ENCODE results near the gene TFPT.

The TFPT gene

DNA sequence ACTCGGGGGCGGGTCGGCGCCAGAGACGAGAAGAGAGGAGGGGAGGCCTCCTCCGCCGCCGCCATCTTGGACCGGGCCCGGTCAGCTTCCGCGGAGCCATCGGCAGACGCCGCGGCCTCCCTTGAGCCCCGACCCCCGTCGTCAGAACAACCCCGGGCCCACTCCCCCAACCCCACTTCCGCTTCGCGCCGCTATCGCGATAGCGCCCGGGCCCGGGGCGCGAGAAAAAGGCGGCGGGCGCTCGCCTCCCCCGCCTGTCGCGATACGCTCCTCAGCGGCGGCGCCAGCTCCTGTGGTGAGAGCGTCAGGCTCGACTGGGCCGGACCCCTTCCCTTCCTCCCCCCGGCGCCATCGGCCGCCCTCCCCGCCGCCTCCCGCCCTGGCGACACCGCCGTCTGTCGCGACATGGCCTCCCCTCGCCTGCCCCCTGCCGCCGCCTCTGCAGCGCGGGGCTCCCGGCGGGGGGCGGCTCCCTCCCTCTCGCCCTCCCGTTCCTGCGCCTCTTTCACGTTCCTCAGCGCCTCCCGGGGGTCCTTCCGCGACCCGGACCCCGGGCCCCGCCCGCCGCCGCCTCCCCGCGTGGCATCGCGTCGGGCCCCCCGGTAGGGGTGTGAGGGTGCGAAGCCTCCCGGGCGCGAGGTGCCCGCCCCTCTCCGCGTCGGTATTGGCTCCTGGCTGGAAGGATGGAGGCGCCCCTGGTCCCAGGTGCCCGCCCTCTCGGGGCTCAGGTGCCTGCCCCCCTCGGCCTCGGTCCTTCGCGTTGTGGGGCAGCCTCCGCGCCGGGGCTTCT lies 22.4 kb upstream of the TFPT start, which contains the start of gene CNOT3:
TSS of gene CNOT3 (plus strand) at position 64 of the 790 bp plus-strand sequence. CDS start 5,217 bp downstream, outside the sequence.
- peak; percentile 8 for TF ChIP-seq CTCF (IDR thresholded peaks at IDR 0.05; ENCODE audit: low read depth, low read length, missing control alignments)
- no peak for DNase-seq (ENCODE audit: low read depth)
- H3K4me3 ChIP-seq (ENCODE audit: low read depth, low read length) = peak within 1 kb of the TSS; percentile 80

GRCh38 chr19:54136864-54137698 lies 21.6 kb upstream of the TFPT start:
- H3K4me3 ChIP-seq (ENCODE audit: low read depth, low read length) = peak overlapping the region; percentile 80
- DNase-seq (ENCODE audit: low read depth) = peak; percentile 100
- TF ChIP-seq CTCF (IDR thresholded peaks at IDR 0.05; ENCODE audit: low read depth, low read length, missing control alignments) = no peak

DNA sequence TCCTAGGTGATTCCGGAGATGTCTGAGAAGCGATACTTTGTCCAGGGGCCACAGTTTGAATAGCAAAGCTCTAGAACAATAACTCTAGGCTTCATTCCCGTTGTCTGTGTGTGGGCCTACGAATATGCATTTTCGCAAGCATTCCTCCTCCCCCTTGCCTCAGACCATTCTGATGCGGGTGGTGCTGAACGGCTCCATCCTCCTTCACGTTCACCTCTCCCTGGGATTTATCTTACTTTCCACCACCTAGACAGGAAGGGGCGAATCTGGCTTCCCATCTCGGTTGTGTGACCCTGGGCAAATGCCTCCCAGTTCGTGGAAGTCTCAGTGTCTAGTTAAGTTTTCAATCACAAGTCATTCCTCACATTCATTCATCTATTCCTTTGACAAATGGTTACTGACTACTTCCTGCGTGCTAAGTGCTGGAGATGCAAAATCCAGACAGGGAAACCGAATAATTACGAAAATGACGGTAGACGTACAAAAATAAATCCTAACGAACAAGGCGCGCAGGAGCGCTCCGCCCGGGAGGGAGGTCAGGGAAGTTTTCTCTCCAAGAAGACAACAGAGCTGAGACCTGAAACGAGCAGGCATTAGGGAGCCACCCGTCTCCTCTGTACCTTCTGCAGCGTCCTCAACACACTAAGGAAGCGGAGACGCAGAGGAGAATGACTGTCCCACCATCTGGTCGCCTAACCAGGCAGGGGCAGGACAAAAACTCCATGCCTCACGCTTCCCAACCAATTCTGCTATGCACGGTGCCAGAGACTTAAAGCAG lies 20.8 kb upstream of the TFPT start:
- no peak for DNase-seq (ENCODE audit: low read depth)
- H3K4me3 ChIP-seq (ENCODE audit: low read depth, low read length) = peak overlapping the region; percentile 78
- no peak for TF ChIP-seq CTCF (IDR thresholded peaks at IDR 0.05; ENCODE audit: low read depth, low read length, missing control alignments)

DNA sequence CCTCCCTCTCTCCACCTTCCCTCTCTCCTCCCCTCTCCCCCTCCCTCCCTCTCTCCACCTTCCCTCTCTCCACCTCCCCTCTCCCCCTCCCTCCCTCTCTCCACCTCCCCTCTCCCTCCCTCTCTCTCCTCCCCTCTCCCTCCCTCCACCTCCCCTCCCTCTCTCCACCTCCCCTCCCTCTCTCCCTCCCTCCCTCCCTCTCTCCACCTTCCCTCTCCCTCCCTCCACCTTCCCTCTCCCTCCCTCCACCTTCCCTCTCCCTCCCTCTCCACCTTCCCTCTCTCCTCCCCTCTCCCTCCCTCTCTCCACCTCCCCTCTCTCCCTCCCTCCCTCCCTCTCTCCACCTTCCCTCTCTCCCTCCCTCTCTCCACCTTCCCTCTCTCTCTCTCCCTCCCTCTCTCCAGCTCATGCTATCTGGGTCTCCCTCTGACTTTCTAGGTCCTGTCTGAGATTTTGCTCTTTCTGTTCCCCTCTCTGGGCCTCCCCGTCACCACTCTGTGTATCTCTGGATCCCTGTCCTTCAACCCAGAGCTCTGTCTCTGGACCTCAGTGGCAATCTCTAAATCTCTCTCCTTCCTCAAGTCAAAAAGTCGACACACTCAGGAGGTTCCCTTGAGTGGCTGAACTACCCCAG lies 18.6 kb upstream of the TFPT start:
- no peak overlapping the region for H3K4me3 ChIP-seq (ENCODE audit: low read depth, low read length)
- DNase-seq (ENCODE audit: low read depth) = no peak
- no peak for TF ChIP-seq CTCF (IDR thresholded peaks at IDR 0.05; ENCODE audit: low read depth, low read length, missing control alignments)

- peak; percentile 49 for DNase-seq (ENCODE audit: low read depth)
- H3K4me3 ChIP-seq (ENCODE audit: low read depth, low read length) = no peak overlapping the region
- TF ChIP-seq CTCF (IDR thresholded peaks at IDR 0.05; ENCODE audit: low read depth, low read length, missing control alignments) = no peak
Observed at GRCh38 chr19:54133312-54133956, 18.0 kb upstream of the TFPT start.

- H3K4me3 ChIP-seq (ENCODE audit: low read depth, low read length) = no peak overlapping the region
- DNase-seq (ENCODE audit: low read depth) = no peak
- no peak for TF ChIP-seq CTCF (IDR thresholded peaks at IDR 0.05; ENCODE audit: low read depth, low read length, missing control alignments)
Observed at GRCh38 chr19:54129617-54129996, 14.2 kb upstream of the TFPT start.
